CD4-positive, alpha-beta memory T cell (primary cell): ENCODE measurements around the gene ZNF282. TPM values are rescaled to one million over a fixed set of nuclear protein-coding genes. Genes with fewer than 3 reads are reported as not detected.

Experiments
- CTCF ChIA-PET: fragments of 350-600 bp; sonication (Branson Sonifier 250); formaldehyde crosslinking; loops from one replicate; lab custom pipeline; 2021; ENCODE audit warnings: inconsistent platforms; ENCODE audit not compliant: partially characterized antibody; lab: Charles Lee
- POLR2A ChIA-PET: fragments of 350-600 bp; sonication (Branson Sonifier 250); formaldehyde crosslinking; loops from one replicate; lab custom pipeline; 2021; ENCODE audit not compliant: partially characterized antibody; lab: Charles Lee
- DNase-seq, 5 donors: peaks; one replicate each; pipeline versions ENCODE4 v3.0.0 to v3.0.0-alpha.2; 2020 to 2022; ENCODE audit warnings: mixed read lengths in 1 of 5
- H3K27ac ChIP-seq: one replicate; pipeline ENCODE4 v1.7.0; 2013; ENCODE audit warnings: low read depth, low read length
- H3K27me3 ChIP-seq: 2 replicates; pipeline ENCODE4 v1.7.0; 2013; ENCODE audit warnings: mild to moderate bottlenecking, low read length, moderate library complexity; ENCODE audit not compliant: insufficient read depth
- H3K36me3 ChIP-seq: 2 replicates; pipeline ENCODE4 v1.7.0; 2013; ENCODE audit warnings: mild to moderate bottlenecking, low read length, moderate library complexity; ENCODE audit not compliant: insufficient read depth
- H3K4me1 ChIP-seq: 2 replicates; pipeline ENCODE4 v1.7.0; 2013; ENCODE audit warnings: mild to moderate bottlenecking, low read length, moderate library complexity; ENCODE audit not compliant: insufficient read depth
- H3K4me3 ChIP-seq, 2 donors: one replicate each; pipeline ENCODE4 v1.7.0; 2013; ENCODE audit warnings: low read length in 2 of 2, mild to moderate bottlenecking in 1 of 2
- H3K9me3 ChIP-seq, 2 donors: one replicate each; pipeline ENCODE4 v1.7.0; 2013; ENCODE audit warnings: low read length in 2 of 2, control low read depth in 1 of 2; ENCODE audit not compliant: control insufficient read depth in 1 of 2
- H3K27ac Mint-ChIP-seq, 7 donors: one replicate each; pipeline ENCODE4 v1.8.0; 2020 to 2021; ENCODE audit warnings: mixed read lengths in 7 of 7, mild to moderate bottlenecking in 6 of 7, inconsistent platforms in 3 of 7, moderate library complexity in 3 of 7
- H3K27me3 Mint-ChIP-seq, 2 donors: one replicate each; pipeline ENCODE4 v1.8.0; 2020 to 2021; ENCODE audit warnings: mixed read lengths in 2 of 2
- H3K36me3 Mint-ChIP-seq, 2 donors: one replicate each; pipeline ENCODE4 v1.8.0; 2020 to 2021; ENCODE audit warnings: mixed read lengths in 2 of 2, inconsistent platforms in 1 of 2, mild to moderate bottlenecking in 1 of 2
- H3K4me1 Mint-ChIP-seq, 4 donors: one replicate each; pipeline ENCODE4 v1.8.0; 2020 to 2021; ENCODE audit warnings: mixed read lengths in 4 of 4, mild to moderate bottlenecking in 1 of 4
- H3K4me3 Mint-ChIP-seq, 8 donors: one replicate each; pipeline ENCODE4 v1.8.0; 2020 to 2021; ENCODE audit warnings: mixed read lengths in 8 of 8, mild to moderate bottlenecking in 7 of 8, moderate library complexity in 6 of 8, inconsistent platforms in 3 of 8
- H3K9me3 Mint-ChIP-seq, 8 donors: one replicate each; pipeline ENCODE4 v1.8.0; 2020 to 2021; ENCODE audit warnings: mixed read lengths in 8 of 8, mild to moderate bottlenecking in 5 of 8, inconsistent platforms in 3 of 8, moderate library complexity in 1 of 8
- intact Hi-C: fragments of 100-400 bp; cut with micrococcal nuclease; formaldehyde crosslinking; loops from one replicate; pipeline ENCODE4 v1.15.1; 2023
- polyA plus RNA-seq, 2 donors: library from polyadenylated mRNA; unstranded; fragments of 300-500 nt; fragmentation: Illumina TruSeq; gene quantifications; one replicate each; pipeline ENCODE4 v1.2.3, GENCODE V29; 2021
- total RNA-seq, 2 experiments: library from RNA; stranded (reverse); gene quantifications; one replicate each; pipeline ENCODE4 v1.2.3, GENCODE V29; 2021

Gene ZNF282
- total and polyA plus RNA-seq, 4 experiments from 2014 or later = 0.13 to 20.7 (median 10.5) TPM

- no peaks in the 10 kb centered on the region for H3K4me1 ChIP-seq
- Mint-ChIP-seq H3K36me3 (peaks cover 40 to 59% of the 10 kb centered on the region in 2 donors), H3K27ac (no peak overlapping the region), H3K4me1 (peaks cover 0 to 1% (median 0%) of the 10 kb centered on the region in 4 donors), H3K27me3 (no peaks in the 10 kb centered on the region), H3K4me3 (no peak overlapping the region), H3K9me3 (no peaks in the 10 kb centered on the region)
- intact Hi-C loops = no loop called here
- ChIA-PET POLR2A (no interaction called here), CTCF (no interaction called here)
- H3K36me3 ChIP-seq = peaks cover 37% of the 10 kb centered on the region
- no peak overlapping the region for H3K4me3 ChIP-seq
- no peaks in the 10 kb centered on the region for H3K9me3 ChIP-seq
- DNase-seq = no peak
- no peaks in the 10 kb centered on the region for H3K27me3 ChIP-seq
- H3K27ac ChIP-seq = no peak overlapping the region
These were observed 20.2 kb upstream of the ZNF282 start for GRCh38 chr7:149175150-149175549.

GRCh38 chr7:149179241-149179640 lies 16.1 kb upstream of the ZNF282 start:
- Histone ChIP-seq H3K4me1 (no peaks in the 10 kb centered on the region), H3K4me3 (no peak overlapping the region), H3K27ac (no peak overlapping the region), H3K9me3 (no peaks in the 10 kb centered on the region), H3K27me3 (no peaks in the 10 kb centered on the region), H3K36me3 (peaks cover 32% of the 10 kb centered on the region)
- H3K4me3 Mint-ChIP-seq = peak overlapping the region in 1 of 8 donors; percentile 20
- CTCF ChIA-PET = no interaction called here
- H3K27ac Mint-ChIP-seq = peak overlapping the region in 1 of 7 donors; percentile 36
- H3K9me3 Mint-ChIP-seq = no peaks in the 10 kb centered on the region
- no peak for DNase-seq
- POLR2A ChIA-PET = no interaction called here
- H3K36me3 Mint-ChIP-seq = peaks cover 32 to 44% of the 10 kb centered on the region in 2 donors
- H3K27me3 Mint-ChIP-seq = no peaks in the 10 kb centered on the region
- intact Hi-C loops = no loop called here
- H3K4me1 Mint-ChIP-seq = peaks cover 0 to 1% (median 0%) of the 10 kb centered on the region in 4 donors

DNA sequence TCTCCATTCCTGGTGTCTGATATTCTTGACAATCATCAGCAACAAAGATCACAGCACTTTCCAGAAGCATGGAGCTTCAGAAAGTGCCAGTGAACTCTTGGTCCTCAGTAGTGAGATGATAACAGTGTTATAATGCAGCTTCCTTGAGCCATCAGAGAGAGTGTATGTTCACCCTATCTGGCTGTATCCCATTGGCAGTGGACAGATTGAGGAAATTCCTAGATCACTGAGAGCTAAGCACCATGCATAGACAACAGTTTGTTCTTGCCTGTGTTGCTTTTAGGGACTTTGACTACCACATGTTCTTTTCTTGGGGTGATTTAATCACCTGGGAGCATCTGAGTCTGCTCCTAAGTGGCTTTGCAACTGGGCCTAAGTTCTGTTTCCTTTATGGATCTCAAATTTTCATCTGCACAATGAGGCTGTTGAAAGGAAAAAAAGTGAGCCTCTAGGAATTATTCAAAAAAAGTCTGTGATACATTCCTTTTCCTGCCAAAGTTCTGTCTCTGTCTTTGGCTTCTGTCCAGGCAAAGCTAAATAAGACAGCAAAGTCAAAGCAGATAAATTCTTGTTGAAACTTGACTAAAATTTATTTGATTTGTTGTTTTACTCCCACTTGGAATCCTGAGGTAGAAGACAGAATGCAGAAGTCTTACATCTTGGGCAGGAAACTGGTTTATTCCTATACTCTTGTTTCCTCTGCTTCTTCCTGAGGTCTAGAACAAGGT lies 14.5 kb upstream of the ZNF282 start:
- H3K4me1 ChIP-seq = no peaks in the 10 kb centered on the region
- Mint-ChIP-seq H3K36me3 (peaks cover 32 to 38% of the 10 kb centered on the region in 2 donors), H3K4me3 (no peak overlapping the region), H3K9me3 (no peaks in the 10 kb centered on the region), H3K27me3 (no peaks in the 10 kb centered on the region), H3K27ac (no peak overlapping the region), H3K4me1 (peaks cover 0 to 1% (median 0%) of the 10 kb centered on the region in 4 donors)
- intact Hi-C loops = no loop called here
- H3K4me3 ChIP-seq = no peak overlapping the region
- POLR2A ChIA-PET = no interaction called here
- CTCF ChIA-PET = interaction anchor here (1.9 kb wide), 1 partner anchor 14 kb away, joined by 5 read pairs; the partner anchor contains the start of gene ZNF282
- no peak for DNase-seq
- peaks cover 32% of the 10 kb centered on the region for H3K36me3 ChIP-seq
- no peaks in the 10 kb centered on the region for H3K9me3 ChIP-seq
- no peaks in the 10 kb centered on the region for H3K27me3 ChIP-seq
- H3K27ac ChIP-seq = no peak overlapping the region

DNA sequence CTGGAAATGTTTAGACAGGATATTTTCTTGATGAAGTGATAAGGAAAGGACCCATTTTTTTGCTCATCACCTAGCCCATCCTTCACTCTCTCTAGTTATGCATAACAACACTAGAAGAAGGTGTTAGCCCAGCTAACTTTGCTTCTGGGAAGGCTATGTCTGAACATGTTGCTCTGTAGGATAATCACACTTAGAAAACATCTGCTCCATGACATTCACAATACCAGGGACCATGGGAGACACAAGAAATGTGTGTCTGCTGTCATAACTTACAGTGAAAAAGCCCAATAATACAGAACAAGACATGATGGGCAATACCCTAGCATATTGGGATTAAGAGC lies 13.9 kb upstream of the ZNF282 start:
- H3K27me3 Mint-ChIP-seq = no peaks in the 10 kb centered on the region
- DNase-seq = no peak
- intact Hi-C loops = no loop called here
- Histone ChIP-seq H3K9me3 (no peaks in the 10 kb centered on the region), H3K27ac (no peak overlapping the region), H3K36me3 (peaks cover 32% of the 10 kb centered on the region), H3K4me3 (no peak overlapping the region), H3K27me3 (no peaks in the 10 kb centered on the region), H3K4me1 (no peaks in the 10 kb centered on the region)
- ChIA-PET POLR2A (no interaction called here), CTCF (interaction anchor here (1.9 kb wide), 1 partner anchor 14 kb away, joined by 5 read pairs; the partner anchor contains the start of gene ZNF282)
- H3K36me3 Mint-ChIP-seq = peaks cover 30 to 36% of the 10 kb centered on the region in 2 donors
- H3K4me3 Mint-ChIP-seq = no peak overlapping the region
- H3K9me3 Mint-ChIP-seq = no peaks in the 10 kb centered on the region
- H3K4me1 Mint-ChIP-seq = peaks cover 0 to 1% (median 0%) of the 10 kb centered on the region in 4 donors
- H3K27ac Mint-ChIP-seq = no peak overlapping the region

GRCh38 chr7:149184274-149184673 lies 11.1 kb upstream of the ZNF282 start:
- intact Hi-C loops = no loop called here
- Histone ChIP-seq H3K36me3 (peaks cover 15% of the 10 kb centered on the region), H3K9me3 (no peaks in the 10 kb centered on the region), H3K4me1 (no peaks in the 10 kb centered on the region), H3K27me3 (no peaks in the 10 kb centered on the region), H3K27ac (no peak overlapping the region), H3K4me3 (no peak overlapping the region)
- Mint-ChIP-seq H3K9me3 (no peaks in the 10 kb centered on the region), H3K4me1 (peaks cover 0 to 2% (median 0%) of the 10 kb centered on the region in 4 donors), H3K27me3 (no peaks in the 10 kb centered on the region), H3K36me3 (peaks cover 7 to 8% of the 10 kb centered on the region in 2 donors), H3K27ac (peak overlapping the region in 1 of 7 donors; percentile 23), H3K4me3 (no peak overlapping the region)
- DNase-seq = no peak
- ChIA-PET CTCF (no interaction called here), POLR2A (no interaction called here)

GRCh38 chr7:149188213-149188612 lies 7.1 kb upstream of the ZNF282 start:
- Mint-ChIP-seq H3K36me3 (no peaks in the 10 kb centered on the region), H3K4me3 (no peak overlapping the region), H3K9me3 (no peaks in the 10 kb centered on the region), H3K27me3 (no peaks in the 10 kb centered on the region), H3K27ac (no peak overlapping the region), H3K4me1 (peaks cover 1 to 11% (median 4%) of the 10 kb centered on the region in 4 donors)
- H3K27ac ChIP-seq = no peak overlapping the region
- intact Hi-C loops = no loop called here
- no peak overlapping the region for H3K4me3 ChIP-seq
- ChIA-PET POLR2A (interaction anchor here (0.6 kb wide), 1 partner anchor 17 kb away, joined by 3 read pairs; no protein-coding TSS in a partner anchor), CTCF (interaction anchor here (1.0 kb wide), 1 partner anchor 22 kb away, joined by 3 read pairs; no protein-coding TSS in a partner anchor)
- H3K36me3 ChIP-seq = no peaks in the 10 kb centered on the region
- H3K9me3 ChIP-seq = no peaks in the 10 kb centered on the region
- H3K4me1 ChIP-seq = no peaks in the 10 kb centered on the region
- no peak for DNase-seq
- no peaks in the 10 kb centered on the region for H3K27me3 ChIP-seq

DNA sequence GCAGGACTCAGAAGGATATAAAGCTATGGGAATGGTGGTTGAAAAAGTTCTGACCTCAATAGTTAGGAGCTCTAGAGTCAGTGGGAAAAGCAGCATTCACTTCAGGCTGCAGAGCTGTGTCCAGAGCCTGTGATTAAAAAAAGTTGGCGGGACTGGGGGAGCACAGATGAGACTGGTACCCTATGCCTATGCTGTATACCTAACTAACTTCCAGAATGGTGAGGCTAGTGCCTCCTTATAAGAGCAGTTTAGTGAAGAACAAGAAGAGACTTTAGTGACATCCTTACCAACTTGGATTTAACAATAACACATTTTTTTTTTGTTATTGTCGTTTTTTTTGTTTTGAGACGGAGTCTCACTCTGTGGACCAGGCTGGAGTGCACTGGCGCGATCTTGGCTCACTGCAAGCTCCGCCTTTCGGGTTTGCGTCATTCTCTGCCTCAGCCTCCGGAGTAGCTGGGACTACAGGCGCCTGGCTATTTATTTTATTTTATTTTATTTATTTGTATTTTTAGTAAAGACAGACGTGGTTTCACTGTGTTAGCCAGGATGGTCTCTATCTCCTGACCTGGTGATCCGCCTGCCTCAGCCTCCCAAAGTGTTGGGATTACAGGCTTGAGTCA lies 6.6 kb upstream of the ZNF282 start:
- ChIA-PET CTCF (interaction anchor here (1.0 kb wide), 1 partner anchor 22 kb away, joined by 3 read pairs; no protein-coding TSS in a partner anchor), POLR2A (no interaction called here)

More for the DNA sequence above, 6.6 kb upstream of the ZNF282 start:
- no peaks in the 10 kb centered on the region for H3K9me3 Mint-ChIP-seq
- no peaks in the 10 kb centered on the region for H3K36me3 Mint-ChIP-seq
- no peaks in the 10 kb centered on the region for H3K27me3 Mint-ChIP-seq
- H3K4me3 Mint-ChIP-seq = no peak overlapping the region
- no peak overlapping the region for H3K27ac Mint-ChIP-seq
- H3K9me3 ChIP-seq = no peaks in the 10 kb centered on the region
- intact Hi-C loops = no loop called here
- no peak for DNase-seq
- H3K36me3 ChIP-seq = no peaks in the 10 kb centered on the region
- H3K4me1 ChIP-seq = no peaks in the 10 kb centered on the region
- H3K4me3 ChIP-seq = no peak overlapping the region
- H3K27me3 ChIP-seq = no peaks in the 10 kb centered on the region
- peaks cover 1 to 11% (median 4%) of the 10 kb centered on the region in 4 donors for H3K4me1 Mint-ChIP-seq
- H3K27ac ChIP-seq = no peak overlapping the region
